HEK293 (cell line): ENCODE measurements around the gene FSIP1.

Source experiments
- CTCF ChIA-PET: fragments of 350-600 bp; formaldehyde crosslinking; extraction: SDS; loops from one replicate; lab custom pipeline; 2021; ENCODE audit warnings: antibody characterized with exemption; lab: Yijun Ruan, JAX
- POLR2A ChIA-PET: fragments of 300-600 bp; formaldehyde crosslinking; extraction: SDS; loops from one replicate; lab custom pipeline; 2020; ENCODE audit warnings: antibody characterized with exemption, inconsistent platforms; lab: Yijun Ruan, JAX
- H3K27ac ChIP-seq: fragments of 200-500 bp; sonication (Bioruptor generic); 2 replicates; pipeline ENCODE4 v1.5.1; 2014; ENCODE audit warnings: low read depth, low read length, control low read depth, inconsistent platforms; ENCODE audit errors: extremely low read depth
- H3K36me3 ChIP-seq, 2 experiments: fragments of 200-500 bp in 1 of 2; sonication (Bioruptor generic) in 1 of 2; 1 replicate in 1 of 2; 2 replicates in 1 of 2; pipeline ENCODE4 v1.5.1; 2014 to 2017; ENCODE audit warnings: inconsistent platforms in 2 of 2, low read length in 2 of 2; ENCODE audit not compliant: control insufficient read depth in 2 of 2, insufficient read depth in 1 of 2
- H3K4me1 ChIP-seq: fragments of 200-500 bp; sonication (Bioruptor generic); 2 replicates; pipeline ENCODE4 v1.5.1; 2014; ENCODE audit warnings: mild to moderate bottlenecking, low read length, inconsistent platforms; ENCODE audit not compliant: control insufficient read depth, insufficient read depth
- H3K4me3 ChIP-seq: 2 replicates; pipeline ENCODE4 v1.5.1; 2011; ENCODE audit warnings: low read depth, mild to moderate bottlenecking, control low read depth, low read length, moderate library complexity
- H3K9me3 ChIP-seq: fragments of 200-500 bp; sonication (Bioruptor generic); 2 replicates; pipeline ENCODE4 v1.5.1; 2014; ENCODE audit warnings: low read depth, low read length, inconsistent platforms; ENCODE audit not compliant: control insufficient read depth, insufficient read depth
- GLI4 ChIP-seq: fragments of 450-650 bp; formaldehyde crosslinking; IDR thresholded peaks from 2 replicates; pipeline ENCODE4 v1.5.1; 2016; ENCODE audit warnings: missing biosample characterization, missing genetic modification characterization
- HIC1 ChIP-seq: fragments of 450-650 bp; formaldehyde crosslinking; IDR thresholded peaks from 2 replicates; pipeline ENCODE4 v1.5.1; 2016; ENCODE audit warnings: missing biosample characterization, missing genetic modification characterization
- INSM2 ChIP-seq: fragments of 450-650 bp; formaldehyde crosslinking; IDR thresholded peaks from 2 replicates; pipeline ENCODE4 v1.5.1; 2016; ENCODE audit warnings: missing biosample characterization, missing genetic modification characterization
- KLF9 ChIP-seq: fragments of 450-650 bp; formaldehyde crosslinking; IDR thresholded peaks from 2 replicates; pipeline ENCODE4 v1.5.1; 2016; ENCODE audit warnings: missing biosample characterization, missing genetic modification characterization, low read depth
- OVOL3 ChIP-seq: fragments of 450-650 bp; formaldehyde crosslinking; IDR thresholded peaks from 2 replicates; pipeline ENCODE4 v1.5.1; 2016; ENCODE audit warnings: missing biosample characterization, missing genetic modification characterization
- PRDM2 ChIP-seq: fragments of 450-650 bp; formaldehyde crosslinking; IDR thresholded peaks from 2 replicates; pipeline ENCODE4 v1.5.1; 2016; ENCODE audit warnings: missing biosample characterization, missing genetic modification characterization, borderline replicate concordance
- TRIM28 ChIP-seq: IDR thresholded peaks from 2 replicates; pipeline ENCODE4 v1.6.1; 2011; ENCODE audit warnings: low read length, control low read depth, borderline replicate concordance
- ZBTB10 ChIP-seq: fragments of 450-650 bp; formaldehyde crosslinking; IDR thresholded peaks from 2 replicates; pipeline ENCODE4 v1.5.1; 2016; ENCODE audit warnings: missing biosample characterization, missing genetic modification characterization
- ZIC2 ChIP-seq: fragments of 450-650 bp; formaldehyde crosslinking; IDR thresholded peaks from 2 replicates; pipeline ENCODE4 v1.5.1; 2016; ENCODE audit warnings: missing biosample characterization, missing genetic modification characterization
- ZNF140 ChIP-seq: fragments of 450-650 bp; formaldehyde crosslinking; IDR thresholded peaks from 2 replicates; pipeline ENCODE4 v1.5.1; 2016; ENCODE audit warnings: missing biosample characterization, missing genetic modification characterization
- ZNF146 ChIP-seq: fragments of 450-650 bp; formaldehyde crosslinking; IDR thresholded peaks from 2 replicates; pipeline ENCODE4 v1.5.1; 2016; ENCODE audit warnings: missing biosample characterization, missing genetic modification characterization
- ZNF157 ChIP-seq: fragments of 450-650 bp; formaldehyde crosslinking; IDR thresholded peaks from 2 replicates; pipeline ENCODE4 v1.5.1; 2016; ENCODE audit warnings: missing biosample characterization, missing genetic modification characterization
- ZNF248 ChIP-seq: fragments of 450-650 bp; formaldehyde crosslinking; IDR thresholded peaks from 2 replicates; pipeline ENCODE4 v1.5.1; 2017; ENCODE audit warnings: missing biosample characterization, missing genetic modification characterization
- ZNF26 ChIP-seq: fragments of 450-650 bp; formaldehyde crosslinking; IDR thresholded peaks from 2 replicates; pipeline ENCODE4 v1.5.1; 2016; ENCODE audit warnings: missing biosample characterization, missing genetic modification characterization
- ZNF350 ChIP-seq: fragments of 450-650 bp; formaldehyde crosslinking; IDR thresholded peaks from 2 replicates; pipeline ENCODE4 v1.5.0; 2017; ENCODE audit warnings: missing biosample characterization, mild to moderate bottlenecking, missing genetic modification characterization
- ZNF513 ChIP-seq: fragments of 450-650 bp; IDR thresholded peaks from 2 replicates; pipeline ENCODE4 v1.5.1; 2018; ENCODE audit warnings: missing biosample characterization, missing genetic modification characterization
- ZNF530 ChIP-seq: fragments of 450-650 bp; formaldehyde crosslinking; IDR thresholded peaks from 2 replicates; pipeline ENCODE4 v1.5.1; 2016; ENCODE audit warnings: low read depth, missing biosample characterization, missing genetic modification characterization
- ZNF660 ChIP-seq: fragments of 450-650 bp; IDR thresholded peaks from 2 replicates; pipeline ENCODE4 v1.5.1; 2018; ENCODE audit warnings: missing biosample characterization, mild to moderate bottlenecking, missing genetic modification characterization
- ZNF664 ChIP-seq: fragments of 450-650 bp; formaldehyde crosslinking; IDR thresholded peaks from 2 replicates; pipeline ENCODE4 v1.5.1; 2016; ENCODE audit warnings: missing biosample characterization, missing genetic modification characterization
- ZNF692 ChIP-seq: fragments of 450-650 bp; formaldehyde crosslinking; IDR thresholded peaks from 2 replicates; pipeline ENCODE4 v1.5.1; 2016; ENCODE audit warnings: missing biosample characterization, missing genetic modification characterization
- ZSCAN30 ChIP-seq: fragments of 450-650 bp; IDR thresholded peaks from 2 replicates; pipeline ENCODE4 v1.5.1; 2018; ENCODE audit warnings: missing biosample characterization, mild to moderate bottlenecking, missing genetic modification characterization, moderate library complexity

Gene FSIP1

GRCh38 chr15:39709941-39710340 lies 72.7 kb downstream of the FSIP1 start (continued):
- TF ChIP-seq ZNF26 (no peak), OVOL3 (tag by site-specific recombination) (no peak), ZSCAN30 (no peak), ZIC2 (tag by site-specific recombination) (no peak), ZNF660 (no peak), ZNF157 (tag by site-specific recombination) (no peak), HIC1 (tag by site-specific recombination) (no peak), ZNF513 (tag by site-specific recombination) (no peak)
- TF ChIP-seq, all 188 proteins: peak for 0

- H3K9me3 ChIP-seq: no peaks in the 10 kb centered on the region
- no peak overlapping the region for H3K4me3 ChIP-seq
- H3K4me1 ChIP-seq: no peaks in the 10 kb centered on the region
- H3K36me3 ChIP-seq: no peaks in the 10 kb centered on the region
- ChIA-PET CTCF (no interaction called here), POLR2A (no interaction called here)
- no peak overlapping the region for H3K27ac ChIP-seq
- no peak for TF ChIP-seq ZNF140 (tag by site-specific recombination)
- no peak for TF ChIP-seq ZNF248 (tag by site-specific recombination)
- no peak for TF ChIP-seq ZNF664 (tag by site-specific recombination)
- no peak for TF ChIP-seq OVOL3 (tag by site-specific recombination)
- TF ChIP-seq ZNF350 (tag by site-specific recombination): no peak
- TF ChIP-seq INSM2 (tag by site-specific recombination): no peak
- TF ChIP-seq KLF9 (tag by site-specific recombination): no peak
- TF ChIP-seq ZNF146 (tag by site-specific recombination): no peak
- TF ChIP-seq GLI4 (tag by site-specific recombination): no peak
- TF ChIP-seq TRIM28: no peak
- no peak for TF ChIP-seq ZBTB10
- no peak for TF ChIP-seq ZNF692
- no peak for TF ChIP-seq ZNF530 (tag by site-specific recombination)
- no peak for TF ChIP-seq PRDM2
Observed at GRCh38 chr15:39706206-39706605, 76.4 kb downstream of the FSIP1 start.
